Measurements from ENCODE around the gene PCNT.

- TF ChIP-seq CTCF (IDR thresholded peaks at IDR 0.05; ENCODE audit: low read depth, low read length, poor library complexity, severe bottlenecking) (no peak), EZH2phosphoT487 (IDR thresholded peaks at IDR 0.05; ENCODE audit: borderline replicate concordance, low read length) (no peak)
These were observed 69.0 kb downstream of the PCNT start for GRCh38 chr21:46392921-46393320.

Data from DOHH2 (cell line).